ENCODE results near the gene VANGL1.
"Not testable (repeated sequence)": the region's sequence is repeated elsewhere in the genome, so short reads cannot be mapped to it uniquely, and the experiment has no call there.

Gene VANGL1

DNA sequence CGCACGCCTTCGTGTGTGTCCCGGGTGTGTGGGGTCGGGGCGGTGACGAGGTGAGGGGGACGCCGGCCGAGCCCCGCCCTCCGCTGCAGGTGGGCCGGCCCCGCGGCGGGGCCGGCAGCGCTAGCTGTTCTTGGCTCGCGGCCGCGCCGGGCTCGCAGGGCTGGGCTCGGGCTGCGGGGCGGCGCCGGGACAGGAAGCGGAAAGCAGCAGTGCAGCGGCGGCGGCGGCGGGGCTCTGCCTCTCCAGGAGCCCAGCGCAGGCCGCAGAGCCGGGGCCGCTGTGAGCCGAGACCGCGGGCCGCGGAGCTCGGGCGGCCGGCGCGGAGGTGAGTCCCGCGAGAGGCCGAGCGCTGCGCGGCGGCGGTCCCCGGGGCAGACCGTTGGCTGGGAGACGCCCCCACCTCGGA lies at the start of gene VANGL1:
VANGL1 (plus strand) TSS at position 209 of the 406 bp plus-strand sequence. CDS start 9,444 bp downstream, outside the sequence.
- DNase-seq (ENCODE audit: low read depth), result no peak

DNA sequence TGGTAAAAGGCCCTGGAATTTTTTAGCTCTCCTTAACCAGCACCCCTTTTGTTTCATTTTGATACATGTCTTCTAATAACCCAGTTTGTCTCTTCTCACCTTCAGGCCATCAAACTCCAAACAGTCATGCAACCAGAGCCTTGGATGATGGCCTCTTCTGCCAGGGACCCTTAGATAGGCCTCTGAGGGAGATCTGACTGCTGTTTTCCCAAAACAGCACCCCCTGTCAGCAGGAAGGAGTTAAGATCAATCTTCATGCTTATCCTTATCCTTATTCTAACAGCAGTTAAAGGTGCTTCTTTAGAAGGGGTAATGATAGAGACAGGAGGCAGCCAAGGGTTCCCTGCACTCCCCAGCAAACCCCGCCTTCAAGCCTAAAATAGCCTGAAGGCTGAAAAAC lies 49.5 kb upstream of the VANGL1 start:
- DNase-seq (ENCODE audit: low read depth), result no peak

DNA sequence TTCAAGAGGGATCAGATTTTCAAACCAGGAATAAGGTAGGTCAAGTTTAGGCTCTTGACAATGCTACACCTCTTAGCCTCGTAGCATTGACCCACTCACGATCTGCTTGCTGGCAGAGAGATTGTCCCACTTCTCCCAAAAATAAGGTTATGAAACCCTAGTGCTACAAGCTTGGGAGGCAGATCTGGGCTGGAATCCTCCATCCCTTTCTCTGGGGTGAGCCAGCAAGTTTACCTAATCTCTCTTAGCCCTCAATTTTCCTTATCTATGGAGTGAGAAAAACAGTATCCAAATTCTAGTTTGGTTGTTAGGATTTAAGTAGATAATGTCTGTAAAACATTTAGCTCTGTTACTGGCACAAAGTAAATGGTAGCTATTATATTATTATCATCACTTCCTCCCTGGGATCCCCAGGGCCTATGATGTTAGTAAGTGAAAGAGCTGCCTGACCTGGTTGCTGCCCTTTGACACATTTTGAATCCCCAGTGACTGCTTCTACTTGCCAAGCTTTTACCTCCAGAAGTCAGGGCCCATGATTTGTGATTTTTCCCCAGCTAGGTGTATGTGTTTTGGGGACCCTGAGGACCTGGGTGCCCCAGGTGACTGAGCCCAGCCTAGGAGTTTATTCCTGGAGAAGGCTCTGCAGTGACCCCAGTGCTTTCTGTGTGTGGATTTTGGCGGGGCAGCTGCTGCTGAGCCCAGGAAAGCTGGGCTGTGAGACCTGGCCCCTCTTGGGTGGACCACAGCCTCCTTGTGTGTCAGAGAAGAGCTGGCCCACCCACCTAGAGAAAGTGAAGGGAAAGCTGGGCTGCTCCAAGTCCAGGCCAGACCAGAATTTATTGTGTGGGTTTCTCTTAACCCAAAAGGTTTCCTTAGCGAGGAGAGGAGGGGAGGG lies 48.2 kb upstream of the VANGL1 start:
- DNase-seq (ENCODE audit: low read depth), result no peak

DNA sequence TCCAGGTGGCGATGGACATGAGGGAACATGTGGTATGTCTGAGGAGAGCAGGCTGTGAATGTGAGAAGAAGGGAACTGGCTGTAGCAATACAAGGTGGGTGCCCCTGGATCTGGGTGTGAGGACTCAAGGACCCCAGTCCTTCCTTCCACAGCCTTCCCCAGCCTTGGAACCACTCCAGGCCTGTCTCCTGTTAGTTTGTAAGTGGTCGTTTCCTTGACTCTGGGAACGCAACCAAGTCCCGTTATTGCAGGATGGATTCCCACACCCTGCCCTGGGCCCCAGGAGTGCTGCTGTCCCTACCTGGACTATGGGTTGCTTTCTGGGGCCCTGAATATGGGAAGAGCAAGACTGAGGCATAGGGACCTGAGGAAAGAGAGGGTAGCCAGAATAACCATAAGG lies 47.2 kb upstream of the VANGL1 start:
- no peak for DNase-seq (ENCODE audit: low read depth)

DNA sequence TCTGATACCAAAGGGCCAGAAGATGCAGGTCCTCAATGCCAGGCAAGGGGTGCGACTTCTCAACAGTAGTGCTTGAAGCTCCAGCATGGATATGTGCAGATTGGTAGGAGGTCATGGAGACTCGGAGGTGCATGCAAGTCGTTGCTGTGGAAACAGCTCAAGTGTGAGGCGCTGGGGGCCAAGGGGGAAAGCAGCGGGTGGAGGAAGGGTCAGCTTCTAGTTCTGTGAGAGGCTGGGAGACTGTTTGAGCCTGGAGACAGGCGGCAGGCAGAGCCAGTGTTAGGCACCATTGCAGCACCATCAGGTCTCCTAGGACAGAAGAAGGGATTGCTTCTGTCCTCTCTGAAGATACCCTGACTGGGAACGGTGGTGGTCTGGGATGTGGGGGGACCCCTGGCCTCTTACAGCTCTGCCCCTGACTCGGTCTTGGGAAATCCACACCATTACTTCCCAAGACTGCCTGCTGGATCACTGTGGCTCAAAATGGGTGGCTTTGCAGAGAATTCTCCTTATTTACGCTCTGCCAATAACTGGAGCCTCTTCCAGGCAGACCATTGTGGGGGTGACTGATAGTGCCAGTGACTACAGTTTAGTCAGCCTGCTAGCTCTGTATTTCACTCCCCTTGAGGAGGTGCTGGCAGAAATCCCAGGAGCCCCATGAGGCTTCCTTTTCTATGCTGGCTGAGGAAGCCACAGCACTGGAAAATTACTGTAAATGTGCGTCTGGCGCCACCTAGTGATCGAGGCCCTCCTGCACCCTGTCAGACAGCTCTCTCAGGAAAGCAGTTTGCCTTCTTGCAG lies 46.3 kb upstream of the VANGL1 start:
- peak; percentile 91 for DNase-seq (ENCODE audit: low read depth)

DNA sequence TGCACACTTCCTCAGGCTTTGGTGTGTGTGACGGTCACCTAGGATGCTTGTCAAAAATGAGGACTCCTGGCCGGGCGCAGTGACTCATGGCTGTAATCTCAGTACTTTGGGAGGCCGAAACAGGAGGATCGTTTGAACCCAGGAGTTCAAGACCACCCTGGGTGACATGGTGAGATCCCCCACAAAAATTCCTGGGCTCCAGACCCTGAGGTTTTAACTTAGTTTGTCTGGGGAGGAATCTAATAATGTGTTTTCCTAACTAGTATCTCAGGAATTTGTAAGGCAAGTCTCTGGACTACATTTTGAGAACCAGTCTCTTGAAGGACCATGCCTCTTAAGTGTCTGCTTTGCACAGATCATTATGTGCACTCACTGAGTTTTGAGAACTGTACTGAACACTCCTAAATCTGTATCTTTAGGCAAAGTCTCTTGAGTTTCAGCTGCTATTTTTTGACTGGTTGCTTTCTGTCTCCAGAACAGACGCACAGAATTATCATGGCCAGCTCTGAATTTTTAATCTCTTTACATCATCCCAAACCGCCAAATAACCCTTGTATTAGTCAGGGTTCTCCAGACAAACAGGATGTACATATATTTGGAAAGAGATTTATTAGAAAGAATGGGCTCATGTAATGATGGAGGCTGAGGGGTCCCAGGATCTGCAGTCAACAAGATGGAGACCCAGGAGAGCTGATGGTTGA lies 45.5 kb upstream of the VANGL1 start:
- DNase-seq (ENCODE audit: low read depth), result no peak

DNA sequence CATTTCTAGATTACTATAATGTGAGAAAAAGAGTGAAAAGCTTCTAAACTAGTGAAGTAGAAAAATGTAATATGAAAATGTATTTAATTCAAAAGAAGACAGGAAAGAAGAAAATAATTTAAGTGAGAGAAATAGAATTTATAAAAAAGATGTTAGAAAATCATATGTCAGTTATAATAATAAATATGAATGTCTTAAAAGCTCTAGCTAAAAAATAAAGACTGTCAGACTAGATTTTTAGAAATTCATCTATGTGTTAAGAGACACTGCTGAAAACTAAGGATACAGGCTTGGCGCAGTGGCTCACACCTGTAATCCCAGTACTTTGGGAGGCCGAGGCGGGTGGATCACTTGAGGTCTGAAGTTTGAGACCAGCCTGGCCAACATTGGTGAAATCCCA lies 37.3 kb upstream of the VANGL1 start:
- DNase-seq (ENCODE audit: low read depth), result no peak

DNA sequence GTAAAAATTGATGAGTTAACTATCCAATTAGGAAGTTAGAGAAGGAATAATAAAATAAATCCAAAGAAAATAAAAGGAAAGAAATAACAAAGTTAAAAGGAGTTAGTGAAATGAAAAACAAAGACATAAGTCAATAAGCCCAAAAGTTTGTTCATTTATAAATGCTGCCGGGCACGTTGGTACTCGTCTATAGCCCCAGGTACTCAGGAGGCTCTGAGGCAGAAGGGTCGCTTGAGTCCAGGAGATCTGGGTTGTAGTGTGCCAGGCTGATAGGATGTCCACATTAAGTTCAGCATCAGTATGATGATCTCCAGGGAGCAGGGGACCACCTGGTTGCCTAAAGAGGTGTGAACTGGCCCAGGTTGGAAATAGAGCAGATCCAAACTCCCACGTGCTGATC lies 35.5 kb upstream of the VANGL1 start:
- no peak for DNase-seq (ENCODE audit: low read depth)

DNA sequence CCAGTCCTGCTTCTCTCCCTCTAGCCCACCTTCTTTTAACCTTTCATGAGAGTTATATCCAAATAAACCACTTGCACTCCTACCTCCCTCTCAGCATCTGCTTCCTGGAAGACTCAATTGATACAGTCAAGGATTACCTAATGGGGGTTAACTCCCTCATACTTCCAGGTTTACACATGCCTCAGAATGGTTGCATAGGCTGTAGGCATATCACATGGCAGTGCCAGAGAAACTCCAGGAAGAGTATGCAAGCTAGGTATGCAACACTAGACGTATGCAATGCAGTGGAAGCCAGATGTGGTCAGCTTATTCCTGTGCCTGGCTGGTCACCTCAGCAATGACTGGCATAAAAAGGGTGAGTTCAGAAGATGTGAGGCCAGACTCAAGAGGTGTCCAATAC lies 32.7 kb upstream of the VANGL1 start:
- DNase-seq (ENCODE audit: low read depth), result no peak

DNA sequence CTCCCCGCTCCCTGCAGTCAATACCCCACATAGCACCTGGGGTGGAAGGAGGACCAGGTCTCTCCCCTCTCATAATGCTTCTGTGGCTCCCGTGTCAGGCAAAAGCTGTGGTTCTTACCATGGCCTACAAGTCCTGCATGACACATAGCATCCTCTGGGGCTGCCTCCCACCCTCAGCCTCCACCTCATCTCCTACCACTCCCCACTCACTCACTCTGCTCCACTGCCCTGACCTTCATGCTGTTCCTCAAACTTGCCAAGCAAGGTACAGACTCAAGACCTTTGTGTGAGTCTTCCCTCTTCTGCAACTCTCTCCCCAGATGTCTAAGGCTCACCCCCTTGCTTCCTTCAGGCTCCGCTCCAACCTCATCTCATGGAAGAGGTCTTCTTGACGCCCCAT lies 28.0 kb upstream of the VANGL1 start:
- no peak for DNase-seq (ENCODE audit: low read depth)

DNA sequence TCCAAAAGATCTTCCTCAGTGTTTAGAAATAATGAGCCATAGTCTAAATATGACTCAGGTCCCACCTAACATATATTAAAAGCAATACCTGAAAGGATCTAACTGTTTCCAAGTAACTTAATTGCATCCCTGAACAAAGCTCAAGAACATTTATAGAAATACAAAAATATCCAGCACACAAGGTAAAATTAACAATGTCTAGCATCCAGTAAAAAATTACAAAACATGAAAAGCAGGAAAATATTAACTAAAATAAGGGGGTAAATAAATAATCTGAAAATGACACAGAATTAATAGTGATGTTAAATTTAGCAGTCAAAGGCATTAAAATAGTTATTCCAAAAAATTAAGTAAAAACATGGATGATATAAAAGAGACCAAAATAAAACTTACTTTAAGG lies 21.3 kb upstream of the VANGL1 start:
- DNase-seq (ENCODE audit: low read depth), result no peak

DNA sequence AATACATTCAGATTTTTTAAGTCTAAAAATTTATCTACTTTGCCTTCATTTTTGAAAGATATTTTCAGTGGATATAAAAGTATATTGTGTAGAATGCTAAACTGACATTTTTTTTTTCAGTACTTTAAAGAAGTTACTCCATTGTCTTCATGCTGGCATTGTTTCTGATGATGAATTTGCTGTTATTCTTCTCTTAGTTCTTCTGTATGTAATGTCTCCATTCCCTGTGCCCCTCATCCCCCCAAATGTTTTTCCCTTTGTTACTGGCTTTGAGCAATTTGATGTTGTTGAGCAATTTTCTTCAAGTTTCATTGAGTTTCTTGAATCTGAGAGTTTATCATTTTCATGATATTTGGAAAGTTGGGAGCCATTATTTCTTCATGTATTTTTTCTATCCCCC lies 20.8 kb upstream of the VANGL1 start:
- no peak for DNase-seq (ENCODE audit: low read depth)

DNA sequence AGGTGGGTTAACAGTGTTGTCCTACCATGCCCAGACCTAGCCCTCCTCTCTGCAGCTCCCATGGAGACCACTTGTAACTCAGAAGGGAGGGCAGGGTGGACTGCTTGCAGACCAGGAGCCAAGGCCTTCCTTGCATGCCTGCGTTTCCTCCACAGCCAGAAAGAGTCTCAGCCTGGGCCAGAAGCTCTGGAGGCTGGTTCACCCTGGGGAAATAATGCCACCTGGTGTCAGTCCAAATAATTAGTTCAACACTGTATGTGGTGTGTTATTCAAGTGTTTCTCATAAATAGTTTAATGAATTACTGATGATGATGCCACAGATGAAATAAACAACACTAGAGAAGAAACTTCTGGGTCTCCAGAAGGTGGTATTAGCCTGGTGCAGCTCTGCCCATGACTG lies 16.9 kb upstream of the VANGL1 start:
- DNase-seq (ENCODE audit: low read depth), result no peak

DNA sequence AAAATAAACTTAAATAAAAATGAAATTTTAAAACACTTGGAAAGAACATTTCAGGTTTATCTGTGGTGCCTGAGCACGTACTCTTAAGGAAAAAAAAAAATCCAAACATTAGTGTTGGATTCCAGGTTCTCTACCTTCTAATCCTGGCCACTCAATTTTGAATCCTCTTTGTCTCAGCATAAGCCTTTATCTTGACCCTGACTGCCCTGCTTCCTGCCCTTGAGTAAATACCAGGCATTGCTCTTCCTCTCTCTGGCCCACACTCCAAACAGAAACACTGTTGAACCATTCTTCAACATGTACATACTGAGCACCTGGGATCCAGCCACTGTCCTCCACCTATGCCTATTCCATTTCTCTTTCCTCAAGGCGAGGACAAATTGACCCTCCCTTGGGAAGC lies 11.4 kb upstream of the VANGL1 start:
- DNase-seq (ENCODE audit: low read depth), result no peak

DNA sequence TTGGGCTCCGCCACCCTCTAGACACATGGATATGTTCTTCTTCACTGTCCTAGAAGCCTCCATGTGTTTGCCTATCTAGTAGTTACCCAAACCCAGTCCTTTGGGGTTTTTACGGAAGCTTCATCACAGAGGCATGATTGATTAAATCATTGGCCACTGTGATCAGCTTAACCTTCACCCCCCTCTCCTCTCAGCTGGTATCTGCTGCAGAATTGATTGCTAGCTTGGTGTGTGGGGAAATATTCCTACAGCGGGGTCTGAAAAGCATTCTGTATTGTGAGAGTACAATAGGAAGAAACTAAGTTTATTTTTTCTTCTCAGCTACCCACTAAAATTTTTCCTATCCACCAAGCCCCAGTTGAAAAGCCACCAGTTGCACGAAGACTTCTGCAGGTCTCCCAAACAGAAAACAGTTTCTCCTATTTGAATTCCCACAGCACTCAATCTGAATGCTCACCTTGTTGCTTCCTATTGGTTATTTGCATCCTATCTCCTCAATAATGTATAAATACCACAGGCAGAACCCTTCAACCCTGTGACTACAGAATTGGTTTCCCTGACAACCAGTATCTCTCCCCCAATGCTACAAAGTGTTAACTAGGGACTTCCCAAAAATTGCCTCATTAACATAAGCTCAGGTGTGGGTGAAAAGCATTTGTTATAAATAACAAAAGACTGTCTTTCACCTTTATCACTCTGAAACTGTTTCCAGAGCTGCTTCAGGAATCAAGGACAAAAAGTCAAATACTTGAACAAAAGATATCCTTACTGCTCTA lies 9.3 kb upstream of the VANGL1 start:
- no peak for DNase-seq (ENCODE audit: low read depth)

DNA sequence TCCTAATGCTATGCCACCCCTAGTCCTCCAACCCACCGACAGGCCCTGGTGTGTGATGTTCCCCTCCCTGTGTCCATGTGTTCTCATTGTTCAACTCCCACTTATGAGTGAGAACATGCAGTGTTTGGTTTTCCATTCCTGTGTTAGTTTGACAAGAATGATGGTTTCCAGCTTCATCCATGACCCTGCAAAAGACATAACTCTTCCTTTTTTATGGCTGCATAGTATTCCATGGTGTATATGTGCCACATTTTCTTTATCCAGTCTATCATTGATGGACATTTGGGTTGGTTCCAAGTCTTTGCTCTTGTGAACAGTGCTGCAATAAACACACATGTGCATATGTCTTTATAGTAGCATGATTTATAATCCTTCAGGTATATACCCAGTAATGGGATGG lies 8.2 kb upstream of the VANGL1 start:
- not testable (repeated sequence) for DNase-seq (ENCODE audit: low read depth)

DNA sequence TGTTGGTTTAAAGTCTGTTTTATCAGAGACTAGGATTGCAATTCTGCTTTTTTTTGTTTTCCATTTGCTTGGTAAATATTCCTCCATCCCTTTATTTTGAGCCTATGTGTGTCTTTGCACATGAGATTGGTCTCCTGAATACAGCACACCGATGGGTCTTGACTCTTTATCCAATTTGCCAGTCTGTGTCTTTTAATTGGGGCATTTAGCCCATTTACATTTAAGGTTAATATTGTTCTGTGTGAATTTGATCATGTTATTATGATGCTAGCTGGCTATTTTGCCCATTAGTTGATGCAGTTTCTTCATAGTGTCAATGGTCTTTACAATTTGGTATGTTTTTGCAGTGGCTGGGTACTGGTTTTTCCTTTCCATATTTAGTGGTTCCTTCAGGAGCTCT lies 4.5 kb upstream of the VANGL1 start:
- not testable (repeated sequence) for DNase-seq (ENCODE audit: low read depth)

DNA sequence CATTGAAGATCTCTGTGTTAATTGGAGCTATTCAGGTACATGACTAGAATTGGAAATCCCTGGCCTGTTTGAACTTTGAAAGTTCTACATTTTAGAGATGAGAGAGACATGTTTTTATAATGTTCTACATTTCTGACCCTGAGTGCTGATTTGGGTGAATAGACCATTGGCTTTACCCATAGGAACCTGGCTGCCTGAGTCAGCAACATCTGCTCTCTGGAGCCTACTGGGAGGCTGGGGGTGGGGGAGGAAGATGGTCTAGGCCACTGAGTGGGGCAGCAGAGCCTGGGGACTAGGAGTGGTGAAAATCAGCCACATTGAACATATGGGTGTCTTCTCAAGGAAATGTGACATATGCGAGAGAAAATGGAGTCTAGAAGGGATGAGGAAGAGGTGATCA lies 1.4 kb upstream of the VANGL1 start:
- DNase-seq (ENCODE audit: low read depth), result no peak

DNA sequence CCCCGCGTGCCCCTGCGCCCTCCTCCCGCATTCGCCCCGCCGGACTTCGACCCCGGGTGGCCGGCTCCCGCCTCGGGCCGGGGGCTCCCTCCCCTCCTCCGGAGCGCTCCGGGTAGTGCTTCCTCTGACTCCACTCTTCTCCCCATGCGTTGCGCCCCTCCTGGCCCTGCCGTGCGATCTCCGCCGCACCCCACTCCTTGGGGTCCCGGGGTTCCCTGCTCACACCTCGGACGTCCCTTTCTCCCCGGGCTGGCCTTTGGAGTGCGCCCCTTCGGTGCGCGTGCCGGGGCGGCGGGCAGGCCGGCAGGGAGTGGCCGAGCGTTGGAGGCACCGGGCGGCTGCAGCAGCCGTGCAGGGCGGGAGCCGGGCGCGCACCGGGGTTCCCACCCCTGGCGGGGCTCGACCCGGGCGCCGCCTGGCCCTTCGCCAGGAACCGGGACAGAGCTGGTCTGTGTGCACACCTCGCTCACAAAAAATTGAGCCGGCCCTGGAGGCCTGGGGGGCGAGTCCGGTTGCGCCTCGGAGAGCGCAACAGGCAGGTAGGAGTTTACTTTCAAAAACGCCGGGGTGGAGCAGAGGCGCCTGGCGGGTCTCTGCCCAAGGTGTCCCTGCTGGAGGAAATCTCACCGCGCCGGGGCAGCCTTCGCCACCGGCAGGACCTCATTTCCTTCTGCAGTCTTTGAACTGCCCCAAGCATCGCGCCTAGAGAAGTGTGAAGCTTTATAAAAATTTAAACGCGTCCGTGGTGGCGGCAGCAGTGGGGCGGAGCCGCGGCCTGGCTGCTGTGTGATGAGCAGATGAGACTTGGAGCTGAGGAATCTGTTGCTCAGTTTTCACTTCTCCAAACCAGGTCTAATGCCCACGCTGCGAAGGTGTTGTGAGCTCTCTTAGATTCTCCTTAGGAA lies 650 bp downstream of the VANGL1 start:
- DNase-seq (ENCODE audit: low read depth), result no peak

DNA sequence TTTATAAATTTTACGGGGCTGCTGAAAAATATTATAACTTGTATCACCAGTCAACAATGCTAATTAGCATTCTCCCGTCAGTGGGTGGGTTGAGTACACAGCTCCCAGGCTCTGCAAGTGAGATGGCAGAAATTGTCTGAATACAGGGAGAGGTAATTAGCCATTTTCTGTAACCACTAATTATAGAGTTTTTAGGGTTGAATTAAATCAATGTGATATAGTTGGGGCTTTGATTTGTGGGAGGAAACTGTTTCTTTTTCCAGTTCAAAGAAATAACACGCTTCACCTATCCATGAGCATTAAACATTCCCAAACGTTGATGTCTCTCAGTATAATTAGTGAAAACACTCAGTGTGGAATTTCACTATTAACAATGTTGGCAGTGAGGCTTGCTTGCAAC lies 1.5 kb downstream of the VANGL1 start:
- DNase-seq (ENCODE audit: low read depth), result no peak

DNA sequence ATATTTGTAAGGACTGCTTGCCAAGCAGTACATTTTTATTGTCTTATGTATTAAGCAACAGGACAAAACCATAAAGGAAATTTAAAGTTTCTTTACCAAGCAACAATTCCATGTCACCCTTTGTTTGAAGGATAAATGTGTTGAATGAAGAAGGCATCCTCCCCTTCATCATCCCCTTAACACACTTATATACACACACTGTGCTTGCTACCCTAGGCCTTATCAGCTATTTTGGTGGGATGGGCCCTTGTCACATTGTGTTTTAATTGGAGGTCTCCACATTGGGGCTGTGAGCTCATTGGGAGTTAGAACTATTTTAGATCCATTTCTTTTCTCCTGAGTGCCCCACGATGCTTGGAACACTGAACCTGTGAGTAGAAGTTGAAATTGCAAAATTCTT lies 1.9 kb downstream of the VANGL1 start:
- DNase-seq (ENCODE audit: low read depth), result no peak
